ENCODE measurements around the gene IPO9. TPM values are rescaled to one million over a fixed set of nuclear protein-coding genes. Genes with fewer than 3 reads are reported as not detected.
"Not testable (repeated sequence)": the region's sequence is repeated elsewhere in the genome, so short reads cannot be mapped to it uniquely, and the experiment has no call there.

IPO9 gene
- total RNA-seq, 2 experiments from 2014 or later: 69.2 to 69.4 TPM

DNA sequence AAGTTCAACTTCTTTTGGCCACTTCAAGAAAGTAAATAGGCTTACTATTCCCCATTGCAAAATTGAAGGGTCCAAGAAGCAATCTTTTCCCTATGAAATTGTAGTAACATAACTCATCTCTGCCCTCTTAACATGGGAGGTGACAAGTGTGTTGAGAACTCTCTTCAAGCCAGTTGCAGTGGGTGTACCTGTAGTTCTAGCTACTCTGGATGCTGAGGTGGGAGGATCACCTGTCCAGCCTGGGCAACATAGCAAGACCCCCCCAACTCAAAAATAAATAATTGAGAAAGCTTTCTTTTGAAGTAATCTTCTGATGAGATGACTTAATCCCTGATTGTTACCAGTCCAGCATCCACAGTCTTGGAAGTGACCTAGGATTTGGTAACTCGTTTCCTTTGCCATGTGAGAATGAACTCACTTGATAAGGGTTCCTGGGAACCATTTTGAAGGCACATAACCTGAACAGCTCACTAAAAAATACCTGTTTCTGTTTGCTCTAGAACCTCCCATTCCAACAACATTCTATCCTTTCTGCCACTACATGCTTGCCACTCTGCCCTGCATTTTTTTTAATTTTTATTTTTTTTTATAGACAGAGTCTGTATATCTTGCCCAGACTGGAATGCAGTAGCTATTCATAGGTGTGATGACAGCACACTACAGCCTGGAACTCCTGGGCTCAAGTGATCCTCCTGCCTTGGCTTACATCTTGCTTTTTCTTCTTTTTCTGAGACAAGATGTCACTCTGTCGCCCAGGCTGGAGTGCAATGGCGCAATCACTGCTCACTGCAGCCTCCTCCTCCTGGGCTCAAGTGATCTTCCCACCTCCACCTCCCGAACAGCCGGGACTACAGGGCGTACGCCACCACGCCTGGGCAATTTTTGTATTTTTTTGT lies 1.4 kb upstream of the IPO9 start:
- H3K9me3 Mint-ChIP-seq: no peaks in the 10 kb centered on the region
- H3K4me1 Mint-ChIP-seq: peaks cover 29% of the 10 kb centered on the region
- no peak overlapping the region for H3K27ac Mint-ChIP-seq
- H3K27me3 Mint-ChIP-seq: no peaks in the 10 kb centered on the region
- H3K4me3 Mint-ChIP-seq: no peak overlapping the region
- peaks cover 26% of the 10 kb centered on the region for H3K36me3 Mint-ChIP-seq
- no peak for DNase-seq

DNA sequence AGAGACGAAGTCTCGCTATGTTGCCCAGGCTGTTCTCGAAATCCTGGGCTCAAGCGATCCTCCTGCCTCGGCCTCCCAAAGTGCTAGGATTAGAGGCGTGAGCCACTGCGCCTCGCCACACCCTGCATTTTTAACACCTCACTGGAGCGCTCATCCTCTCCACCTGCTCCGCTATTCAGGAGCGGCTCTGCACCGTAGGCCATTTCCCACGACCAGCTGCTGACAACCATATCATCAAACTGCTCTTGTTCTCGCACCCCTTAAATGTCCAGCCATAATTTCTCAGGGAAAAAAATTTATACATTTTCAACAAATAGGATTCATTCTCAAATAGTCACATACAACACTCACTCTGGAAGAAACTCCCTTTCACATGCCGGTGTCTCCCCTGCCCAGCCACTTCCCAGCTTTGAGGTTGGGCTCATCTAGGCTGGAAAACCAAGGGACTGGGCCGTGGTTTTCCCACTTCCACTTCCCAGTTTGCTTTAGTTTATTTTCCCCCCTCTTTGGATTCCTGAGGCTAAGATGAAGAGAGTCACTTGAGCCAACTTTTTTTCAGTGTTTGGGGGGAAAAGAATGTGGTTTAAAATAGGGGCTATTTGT lies 639 bp upstream of the IPO9 start:
- Mint-ChIP-seq H3K9me3 (no peaks in the 10 kb centered on the region), H3K4me1 (peaks cover 33% of the 10 kb centered on the region), H3K27me3 (no peaks in the 10 kb centered on the region), H3K27ac (peak overlapping the region; percentile 99), H3K4me3 (peak overlapping the region; percentile 97), H3K36me3 (peaks cover 26% of the 10 kb centered on the region)
- no peak for DNase-seq

DNA sequence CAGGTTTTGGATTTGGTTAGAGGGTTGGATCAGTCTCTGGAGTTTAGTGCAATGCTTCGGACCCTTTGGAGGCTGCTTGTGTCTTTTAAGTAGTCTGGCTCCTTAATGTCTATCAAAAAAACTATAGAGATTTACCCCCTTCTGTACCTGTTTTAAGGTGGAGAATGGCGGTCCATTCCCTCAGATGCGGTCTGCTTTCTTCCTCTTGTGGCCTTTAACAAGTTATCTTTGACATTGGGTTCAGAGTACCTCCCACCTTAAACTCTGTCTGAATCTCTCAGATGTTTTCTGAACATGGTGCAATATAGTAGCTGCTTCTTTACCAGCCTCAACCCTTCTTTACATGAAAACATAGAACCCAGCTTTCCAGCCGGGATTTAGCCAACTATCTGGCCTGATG lies 2.4 kb downstream of the IPO9 start:
- no peak for DNase-seq
- H3K4me1 Mint-ChIP-seq: peaks cover 50% of the 10 kb centered on the region
- no peaks in the 10 kb centered on the region for H3K27me3 Mint-ChIP-seq
- H3K9me3 Mint-ChIP-seq: no peaks in the 10 kb centered on the region
- no peak overlapping the region for H3K27ac Mint-ChIP-seq
- H3K4me3 Mint-ChIP-seq: peak overlapping the region; percentile 97
- H3K36me3 Mint-ChIP-seq: peaks cover 33% of the 10 kb centered on the region

DNA sequence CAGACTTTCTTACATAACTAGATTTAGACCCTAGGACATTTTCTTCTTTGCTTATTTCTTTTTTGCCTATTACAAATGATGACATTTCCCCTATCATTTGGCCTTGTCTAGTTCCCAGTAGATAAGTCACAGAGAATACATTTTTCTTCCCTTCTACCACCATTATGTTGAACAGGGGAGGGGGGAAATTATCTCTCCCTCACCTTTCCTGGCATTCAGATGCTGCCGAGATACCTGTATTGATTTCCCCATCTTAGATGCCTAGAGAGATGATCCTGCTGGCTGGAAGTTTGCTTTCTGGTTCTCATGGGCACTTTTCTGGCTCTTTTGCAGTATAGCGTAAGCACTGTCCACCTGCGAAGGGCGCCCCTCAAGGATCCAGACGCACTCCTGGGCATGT lies 5.7 kb downstream of the IPO9 start:
- Mint-ChIP-seq H3K4me3 (no peak overlapping the region), H3K4me1 (peaks cover 56% of the 10 kb centered on the region), H3K36me3 (peaks cover 39% of the 10 kb centered on the region), H3K27me3 (no peaks in the 10 kb centered on the region), H3K27ac (no peak overlapping the region), H3K9me3 (no peaks in the 10 kb centered on the region)
- no peak for DNase-seq

DNA sequence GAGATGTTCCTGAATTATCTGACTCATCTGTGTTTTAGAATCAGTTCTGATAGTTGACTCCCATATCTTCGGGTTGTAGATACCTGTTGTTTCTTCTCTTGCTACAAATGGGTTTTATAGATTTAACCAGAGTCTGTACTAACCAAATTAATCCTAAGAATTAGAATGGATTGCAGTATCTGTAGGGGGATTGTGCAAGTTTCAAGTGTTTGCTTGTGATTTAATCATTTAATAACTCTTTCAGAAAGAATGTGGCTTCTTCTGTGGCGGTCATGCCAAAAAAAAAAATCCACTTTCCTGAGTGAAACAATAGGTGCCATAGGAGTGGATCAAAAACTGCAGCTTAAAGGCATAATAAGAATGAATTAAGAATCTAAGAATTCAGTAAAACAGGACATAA lies 9.4 kb downstream of the IPO9 start:
- H3K9me3 Mint-ChIP-seq: no peaks in the 10 kb centered on the region
- no peak overlapping the region for H3K4me3 Mint-ChIP-seq
- peaks cover 21% of the 10 kb centered on the region for H3K36me3 Mint-ChIP-seq

DNA sequence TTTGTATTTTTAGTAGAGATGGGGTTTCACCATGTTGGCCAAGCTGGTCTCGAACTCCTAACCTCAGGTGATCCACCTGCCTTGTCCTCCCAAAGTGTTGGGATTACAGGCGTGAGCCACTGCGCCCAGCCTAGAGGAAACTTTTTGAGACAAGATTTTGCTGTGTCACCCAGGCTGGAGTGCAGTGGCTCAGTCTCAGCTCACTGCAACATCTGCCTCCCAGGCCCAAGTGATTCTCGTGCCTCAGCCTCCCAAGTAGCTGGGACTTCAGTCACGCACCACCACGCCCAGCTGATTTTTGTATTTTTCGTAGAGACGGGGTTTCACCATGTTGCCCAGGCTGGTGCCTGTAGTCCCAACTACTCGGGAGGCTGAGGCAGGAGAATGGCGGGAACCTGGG lies 10.1 kb downstream of the IPO9 start:
- not testable (repeated sequence) for H3K9me3 Mint-ChIP-seq

More for the DNA sequence above, 9.4 kb downstream of the IPO9 start:
- DNase-seq: no peak
- H3K27me3 Mint-ChIP-seq: no peaks in the 10 kb centered on the region
- H3K27ac Mint-ChIP-seq: no peak overlapping the region
- peaks cover 47% of the 10 kb centered on the region for H3K4me1 Mint-ChIP-seq

DNA sequence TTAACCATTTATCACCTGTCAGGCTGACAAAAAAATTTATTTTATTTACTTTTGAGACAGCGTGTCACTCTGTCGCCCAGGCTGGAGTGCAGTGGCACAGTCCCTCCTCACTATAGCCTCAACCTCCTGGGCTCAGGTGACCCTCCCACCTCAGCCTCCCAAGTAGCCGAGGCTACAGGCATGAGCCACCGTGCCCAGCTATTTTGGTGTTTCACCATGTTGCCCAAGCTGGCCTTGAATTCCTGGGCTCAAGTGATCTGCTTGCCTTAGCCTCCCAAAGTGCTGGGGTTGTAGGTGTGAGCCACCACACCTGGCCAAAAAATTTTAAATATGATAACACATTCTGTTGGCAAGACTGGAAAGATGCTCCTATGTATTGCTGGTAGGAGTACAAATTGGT lies 11.1 kb downstream of the IPO9 start:
- no peak for DNase-seq
- Mint-ChIP-seq H3K36me3 (peaks cover 20% of the 10 kb centered on the region), H3K4me3 (no peak overlapping the region), H3K27ac (no peak overlapping the region), H3K9me3 (no peaks in the 10 kb centered on the region), H3K4me1 (peaks cover 40% of the 10 kb centered on the region), H3K27me3 (no peaks in the 10 kb centered on the region)

More for the DNA sequence above, 10.1 kb downstream of the IPO9 start:
- not testable (repeated sequence) for H3K27ac Mint-ChIP-seq, DNase-seq, H3K27me3 Mint-ChIP-seq, H3K4me3 Mint-ChIP-seq
- Mint-ChIP-seq H3K36me3 (peaks cover 21% of the 10 kb centered on the region), H3K4me1 (peaks cover 42% of the 10 kb centered on the region)

DNA sequence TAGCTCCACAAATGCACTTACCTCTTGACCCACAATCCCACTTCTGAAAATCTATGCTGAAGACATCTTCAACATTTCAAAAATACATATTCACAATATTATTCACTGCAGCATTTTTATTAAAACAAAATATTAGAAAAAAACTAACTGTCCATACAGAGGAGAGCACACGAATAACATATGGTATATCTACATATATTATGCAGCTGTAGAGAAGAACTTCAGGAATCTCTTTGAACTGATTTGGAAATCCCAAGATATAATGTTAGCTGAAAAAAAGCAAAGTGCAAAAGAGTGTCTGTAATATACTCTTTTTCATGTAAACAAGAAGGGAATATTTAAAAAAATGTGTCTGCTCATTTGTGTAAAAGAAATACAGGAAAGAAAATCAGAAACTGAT lies 11.5 kb downstream of the IPO9 start:
- Mint-ChIP-seq H3K36me3 (peaks cover 16% of the 10 kb centered on the region), H3K4me1 (peaks cover 41% of the 10 kb centered on the region), H3K27ac (no peak overlapping the region), H3K9me3 (no peaks in the 10 kb centered on the region), H3K27me3 (no peaks in the 10 kb centered on the region), H3K4me3 (no peak overlapping the region)
- no peak for DNase-seq

DNA sequence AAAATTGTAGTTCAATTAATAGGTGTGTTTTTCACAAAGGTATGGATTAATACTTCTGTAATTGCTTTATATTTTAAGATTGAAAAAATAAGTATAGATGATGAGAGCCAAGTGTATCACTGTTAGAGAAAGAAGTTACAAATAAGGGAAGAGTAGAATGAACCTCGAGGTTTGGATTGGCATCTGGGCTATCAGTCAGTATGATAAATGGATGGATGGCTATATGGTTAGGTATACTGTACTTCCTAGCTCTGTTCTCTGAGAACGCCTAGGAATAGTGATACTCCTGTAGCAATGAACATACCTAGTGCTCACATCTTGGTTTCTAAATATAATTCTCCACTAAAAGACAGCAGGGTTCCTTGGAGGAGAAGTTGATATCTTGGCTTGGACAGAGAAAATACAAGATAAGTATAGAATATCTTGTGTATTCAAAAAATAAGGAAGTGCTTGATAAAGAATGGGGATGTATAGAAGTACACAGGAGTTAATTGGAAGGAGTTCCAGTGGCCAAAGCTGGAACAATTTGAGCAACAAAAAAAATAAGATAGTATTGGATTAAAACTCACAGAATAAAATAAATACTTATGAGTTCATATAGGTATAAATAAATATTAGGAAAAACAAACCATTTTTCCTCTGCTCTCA lies 12.4 kb downstream of the IPO9 start:
- Mint-ChIP-seq H3K4me1 (peaks cover 41% of the 10 kb centered on the region), H3K4me3 (no peak overlapping the region), H3K36me3 (peaks cover 14% of the 10 kb centered on the region), H3K9me3 (no peaks in the 10 kb centered on the region), H3K27me3 (no peaks in the 10 kb centered on the region), H3K27ac (no peak overlapping the region)
- no peak for DNase-seq

DNA sequence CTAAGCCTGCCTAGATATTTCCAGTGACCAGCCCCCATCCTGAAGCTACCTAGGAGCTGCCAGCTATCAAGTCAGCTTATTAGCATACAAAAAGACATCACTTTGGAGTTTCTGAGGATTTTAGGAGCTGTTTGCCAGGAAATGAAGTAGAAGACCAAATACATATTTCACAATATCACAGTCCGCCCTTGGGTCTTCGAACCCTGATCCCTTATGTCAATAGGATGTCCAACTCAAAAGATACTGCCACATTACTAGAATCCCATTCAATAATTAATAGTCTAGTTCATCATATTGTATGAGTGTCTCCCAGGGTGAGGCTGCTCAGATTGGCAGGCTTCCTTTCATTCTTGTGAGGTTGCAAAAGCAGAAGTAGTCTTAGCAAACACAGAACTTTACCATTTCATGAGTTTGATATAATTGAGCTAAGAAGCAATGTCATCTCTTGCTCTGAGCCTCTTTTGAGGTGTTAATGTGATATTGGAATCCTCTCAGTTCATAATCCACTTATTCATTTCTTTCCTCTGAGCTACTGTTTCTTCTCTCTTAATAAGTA lies 13.6 kb downstream of the IPO9 start:
- DNase-seq: no peak
- Mint-ChIP-seq H3K36me3 (peaks cover 10% of the 10 kb centered on the region), H3K27ac (no peak overlapping the region), H3K4me1 (peaks cover 41% of the 10 kb centered on the region), H3K4me3 (no peak overlapping the region), H3K27me3 (no peaks in the 10 kb centered on the region), H3K9me3 (no peaks in the 10 kb centered on the region)

DNA sequence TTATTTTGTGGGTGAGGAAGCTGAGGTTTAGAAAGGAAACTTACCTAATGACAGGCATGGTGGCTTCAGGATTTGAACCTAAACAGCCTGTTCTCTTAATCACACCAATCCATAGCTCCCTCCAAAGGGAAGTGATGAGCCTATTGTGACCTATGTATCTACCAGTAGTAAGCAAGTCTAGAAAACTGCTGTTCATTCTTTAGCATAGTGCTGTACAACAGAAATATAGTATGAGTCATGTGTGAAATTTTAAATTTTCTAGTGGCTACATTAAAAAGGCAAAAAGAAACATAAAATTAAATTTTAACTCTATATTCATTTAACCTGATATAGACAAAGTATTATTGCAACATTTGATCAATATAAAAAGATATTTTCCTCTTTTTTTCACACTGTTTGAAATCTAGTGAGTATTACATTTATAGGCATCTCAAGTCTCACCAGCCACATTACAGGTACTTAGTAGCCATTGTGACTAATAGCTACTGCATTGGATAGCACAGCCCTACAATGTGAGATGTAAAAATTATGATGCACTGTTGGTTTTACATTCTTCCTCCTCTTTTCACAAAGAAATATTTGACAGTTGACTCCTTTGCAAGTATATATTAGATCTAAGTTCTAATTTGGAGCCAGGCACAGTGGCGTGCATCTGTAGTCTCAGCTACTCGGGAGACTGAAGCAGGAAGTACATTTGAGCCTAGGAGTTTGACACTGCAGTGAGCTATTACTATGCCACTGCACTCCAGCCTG lies 16.6 kb downstream of the IPO9 start:
- no peak overlapping the region for H3K27ac Mint-ChIP-seq
- H3K4me1 Mint-ChIP-seq: peaks cover 31% of the 10 kb centered on the region
- no peak for DNase-seq
- no peaks in the 10 kb centered on the region for H3K9me3 Mint-ChIP-seq
- peaks cover 9% of the 10 kb centered on the region for H3K36me3 Mint-ChIP-seq
- no peak overlapping the region for H3K4me3 Mint-ChIP-seq
- H3K27me3 Mint-ChIP-seq: no peaks in the 10 kb centered on the region

DNA sequence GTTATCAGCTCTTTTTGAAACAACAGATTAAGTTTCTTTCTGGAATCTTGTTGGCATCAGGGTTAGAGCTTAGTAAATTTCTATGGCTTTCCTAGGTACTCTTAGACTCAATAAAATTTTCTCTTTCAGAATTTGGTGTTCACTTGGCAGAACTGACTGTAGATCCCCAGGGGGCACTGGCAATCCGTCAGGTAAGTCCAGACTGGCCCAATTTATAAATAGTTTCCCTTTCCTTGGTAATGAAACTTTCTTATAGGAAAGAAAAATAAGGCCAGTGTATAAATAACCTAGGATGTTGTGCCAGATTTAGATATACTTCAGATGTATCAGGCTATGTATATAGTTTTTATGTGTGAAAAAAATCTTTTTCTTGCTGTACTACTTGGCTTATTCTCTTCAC lies 18.2 kb downstream of the IPO9 start:
- Mint-ChIP-seq H3K4me3 (no peak overlapping the region), H3K4me1 (peaks cover 26% of the 10 kb centered on the region), H3K9me3 (no peaks in the 10 kb centered on the region), H3K27ac (no peak overlapping the region), H3K27me3 (no peaks in the 10 kb centered on the region), H3K36me3 (peaks cover 9% of the 10 kb centered on the region)
- no peak for DNase-seq

DNA sequence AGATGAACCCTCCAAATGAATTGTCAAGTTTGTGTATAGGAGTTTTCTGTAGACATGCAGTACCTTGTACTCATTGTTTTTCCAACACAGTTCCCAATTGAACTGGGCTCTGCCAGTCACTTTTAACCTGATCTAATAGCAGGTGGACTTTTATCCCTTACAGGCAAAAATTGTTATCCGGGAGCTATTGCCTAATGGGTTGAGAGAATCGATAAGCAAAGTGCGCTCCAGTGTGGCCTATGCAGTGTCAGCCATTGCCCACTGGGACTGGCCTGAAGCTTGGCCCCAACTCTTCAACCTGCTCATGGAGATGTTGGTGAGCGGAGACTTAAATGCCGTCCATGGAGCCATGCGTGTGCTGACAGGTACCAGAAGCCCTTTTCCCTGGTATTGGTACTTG lies 19.3 kb downstream of the IPO9 start:
- no peak overlapping the region for H3K4me3 Mint-ChIP-seq
- H3K9me3 Mint-ChIP-seq: no peaks in the 10 kb centered on the region
- peaks cover 8% of the 10 kb centered on the region for H3K36me3 Mint-ChIP-seq
- H3K27ac Mint-ChIP-seq: no peak overlapping the region
- peaks cover 20% of the 10 kb centered on the region for H3K4me1 Mint-ChIP-seq
- DNase-seq: no peak
- H3K27me3 Mint-ChIP-seq: no peaks in the 10 kb centered on the region

DNA sequence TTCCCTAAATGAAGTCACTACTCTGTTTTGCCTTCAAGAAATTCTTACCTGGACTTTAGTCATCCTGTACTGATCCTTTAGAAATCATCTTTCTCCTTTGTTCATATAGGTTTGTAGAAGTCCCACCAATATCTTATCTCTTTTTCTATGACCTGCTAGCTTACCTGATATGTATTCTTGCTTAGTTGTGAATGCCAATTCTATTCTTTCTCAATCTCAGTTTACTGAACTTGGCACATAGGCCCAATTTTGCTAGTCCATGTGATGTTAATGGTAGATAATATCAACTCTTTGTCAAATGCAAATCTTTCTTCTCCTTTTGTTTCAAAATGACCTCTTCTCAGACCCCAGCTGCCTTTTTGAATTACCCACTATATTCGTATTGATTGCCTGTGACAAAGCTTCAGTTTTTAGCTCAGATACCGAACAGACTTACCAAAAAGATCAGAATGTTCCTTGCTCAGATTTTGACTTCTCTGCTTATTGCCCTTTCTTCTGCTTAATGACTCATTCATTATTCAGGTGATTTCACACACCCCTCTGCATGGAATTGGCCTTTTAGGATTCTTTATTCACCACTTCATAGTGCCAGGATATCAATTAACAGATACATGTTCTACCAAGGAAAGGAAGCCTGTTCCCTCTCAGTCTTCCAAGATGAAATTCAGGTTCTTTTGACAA lies 20.6 kb downstream of the IPO9 start:
- Mint-ChIP-seq H3K4me1 (peaks cover 16% of the 10 kb centered on the region), H3K36me3 (peaks cover 8% of the 10 kb centered on the region), H3K4me3 (no peak overlapping the region), H3K27me3 (no peaks in the 10 kb centered on the region), H3K9me3 (no peaks in the 10 kb centered on the region), H3K27ac (no peak overlapping the region)
- DNase-seq: no peak

All from activated naive CD8-positive, alpha-beta T cell treated with anti-CD3 and anti-CD28 coated beads for 36 hours (primary cell).